ENCODE measurements around the gene PREX1. TPM values are rescaled to one million over a fixed set of nuclear protein-coding genes. Genes with fewer than 3 reads are reported as not detected.

Gene PREX1
- total and polyA plus RNA-seq, 2 of the 4 experiments (the other 2 are of a cell fraction): 0.67 to 0.72 TPM

DNA sequence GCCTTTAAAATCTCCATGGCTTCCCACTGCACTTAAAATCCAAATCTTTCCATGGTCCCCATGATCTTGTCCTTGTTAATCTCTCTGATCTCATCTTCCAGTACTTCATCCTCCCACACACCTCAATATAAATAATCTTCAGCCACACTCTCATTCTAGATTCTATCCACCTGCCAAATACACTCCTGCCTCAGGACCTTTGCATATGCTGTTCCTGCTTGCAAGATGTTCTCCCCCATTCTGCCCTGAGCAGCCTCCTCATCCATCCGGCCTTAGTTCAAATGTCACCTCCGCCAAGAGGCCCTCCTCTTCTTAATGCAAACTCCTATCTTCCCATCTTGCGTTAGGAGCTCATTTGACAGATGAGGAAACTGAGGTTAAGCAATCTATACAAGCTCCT is 77.4 kb downstream of the PREX1 start:
- no peaks in the 10 kb centered on the region for H3K79me1 ChIP-seq (ENCODE audit: low read depth in 1 of 2, low read length in 2 of 2)
- no peak overlapping the region for H3K18ac ChIP-seq (ENCODE audit: low read depth, low read length)
- no peak overlapping the region for H2AK9ac ChIP-seq (replicated peaks; ENCODE audit: low read depth, low read length, poor library complexity)
- H3K27me3 ChIP-seq (ENCODE audit: control insufficient read depth, insufficient read depth, low read length): peaks cover 6% of the 10 kb centered on the region; the same call in 1 of the 2 replicates
- no peak overlapping the region for H2AFZ ChIP-seq (replicated peaks; ENCODE audit: low read length, poor library complexity)
- in situ Hi-C loops (cut with MboI; ENCODE audit: low sequenced_read_pairs): no loop called here
- no TSS peak for BruUV-seq (replicated peaks)
- TF ChIP-seq MAFK (IDR thresholded peaks at IDR 0.05; ENCODE audit: low read depth, low read length): no peak
- no peak for TF ChIP-seq NFE2L2 (IDR thresholded peaks at IDR 0.05; ENCODE audit: low read depth, low read length)
- no peak for TF ChIP-seq CEBPB (IDR thresholded peaks at IDR 0.05; ENCODE audit: low read depth, low read length)
- TF ChIP-seq CTCF (conservative IDR thresholded peaks at IDR 0.05; ENCODE audit: low read depth, low read length): no peak
- TF ChIP-seq FOS (IDR thresholded peaks at IDR 0.05; ENCODE audit: low read depth, low read length): no peak
- TF ChIP-seq RFX5 (IDR thresholded peaks at IDR 0.05; ENCODE audit: low read depth, low read length): no peak
- TF ChIP-seq, protein P1, sequence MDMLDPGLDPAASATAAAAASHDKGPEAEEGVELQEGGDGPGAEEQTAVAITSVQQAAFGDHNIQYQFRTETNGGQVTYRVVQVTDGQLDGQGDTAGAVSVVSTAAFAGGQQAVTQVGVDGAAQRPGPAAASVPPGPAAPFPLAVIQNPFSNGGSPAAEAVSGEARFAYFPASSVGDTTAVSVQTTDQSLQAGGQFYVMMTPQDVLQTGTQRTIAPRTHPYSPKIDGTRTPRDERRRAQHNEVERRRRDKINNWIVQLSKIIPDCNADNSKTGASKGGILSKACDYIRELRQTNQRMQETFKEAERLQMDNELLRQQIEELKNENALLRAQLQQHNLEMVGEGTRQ (IDR thresholded peaks at IDR 0.05; ENCODE audit: low read depth, low read length): no peak
- TF ChIP-seq MXI1 (IDR thresholded peaks at IDR 0.05; ENCODE audit: borderline replicate concordance, low read depth, low read length): no peak
- no peak for TF ChIP-seq POLR2A (IDR thresholded peaks at IDR 0.05; ENCODE audit: low read depth, low read length)
- no peak for TF ChIP-seq SMC3 (IDR thresholded peaks at IDR 0.05; ENCODE audit: low read depth, low read length)
- TF ChIP-seq RCOR1 (IDR thresholded peaks at IDR 0.05; ENCODE audit: insufficient replicate concordance, low read length): no peak
- no peak for TF ChIP-seq RAD21 (IDR thresholded peaks at IDR 0.05; ENCODE audit: low read length)
- TF ChIP-seq MAZ (IDR thresholded peaks at IDR 0.05; ENCODE audit: borderline replicate concordance, low read depth, low read length): no peak
- no peak for TF ChIP-seq BHLHE40 (IDR thresholded peaks at IDR 0.05; ENCODE audit: low read depth, low read length)
- no peak for TF ChIP-seq CHD1 (IDR thresholded peaks at IDR 0.05; ENCODE audit: low read depth, low read length)
- no peak overlapping the region for H3K4me3 ChIP-seq (ENCODE audit: insufficient read depth, low read depth, low read length)
- H3K27ac ChIP-seq (ENCODE audit: insufficient read depth, low read length): no peak overlapping the region
- H3K9ac ChIP-seq (ENCODE audit: low read depth, low read length): no peak overlapping the region
- H3K14ac ChIP-seq (replicated peaks; ENCODE audit: low read depth, low read length): no peak overlapping the region
- H4K5ac ChIP-seq (ENCODE audit: low read depth, low read length): no peak overlapping the region
- H3K36me3 ChIP-seq (ENCODE audit: control insufficient read depth, insufficient read depth, low read length): no peaks in the 10 kb centered on the region
- no peak overlapping the region for H2BK5ac ChIP-seq (ENCODE audit: low read depth, low read length, poor library complexity, severe bottlenecking)
- DNase-seq (no peak), ATAC-seq (ENCODE audit: low read depth) (no peak)
- no peak overlapping the region for H4K91ac ChIP-seq (ENCODE audit: insufficient read depth, low read depth, low read length)
- no peak overlapping the region for H2AK5ac ChIP-seq (ENCODE audit: low read depth, low read length)
- no peaks in the 10 kb centered on the region for H3K4me1 ChIP-seq (ENCODE audit: control insufficient read depth, insufficient read depth, low read length)
- no peaks in the 10 kb centered on the region for H3K9me3 ChIP-seq (ENCODE audit: control insufficient read depth, insufficient read depth, low read length)
- H3K4me2 ChIP-seq (ENCODE audit: low read depth, low read length): no peak overlapping the region
- H3K56ac ChIP-seq (ENCODE audit: extremely low read depth, insufficient read depth, low read length): no peak overlapping the region
- no peak overlapping the region for H4K8ac ChIP-seq (ENCODE audit: low read depth in 2 of 2, low read length in 2 of 2)
- no peaks in the 10 kb centered on the region for H4K20me1 ChIP-seq (ENCODE audit: insufficient read depth, low read length)
- no peak overlapping the region for H2BK120ac ChIP-seq (ENCODE audit: low read depth, low read length)
- WGBS, 2 experiments (ENCODE audit: extremely low coverage in 2 of 2, insufficient read length in 1 of 2): no CpG with 5 or more reads among the region's 3 CpGs
- no peak overlapping the region for H3K23ac ChIP-seq (ENCODE audit: low read depth, low read length)
- intact Hi-C loops (cut with micrococcal nuclease): no loop called here
- H2BK20ac ChIP-seq (ENCODE audit: low read depth, low read length): no peak overlapping the region
- ChIA-PET CTCF (interaction anchor here (1.5 kb wide), 1 partner anchor 93 kb away, joined by 3 read pairs; no protein-coding TSS in a partner anchor), POLR2A (ENCODE audit: unreplicated experiment) (no interaction called here)
- dilution Hi-C loops (cut with HindIII; ENCODE audit: low sequenced_read_pairs, unreplicated experiment): no loop called here
- no peaks in the 10 kb centered on the region for H3K9me1 ChIP-seq (ENCODE audit: insufficient read depth, low read length)
- H2BK15ac ChIP-seq (ENCODE audit: low read depth, low read length): no peak overlapping the region
- H3K4ac ChIP-seq (ENCODE audit: low read depth, low read length): no peak overlapping the region
